H9 (cell line): Measurements from ENCODE around the gene CHTOP. TPM values are rescaled to one million over a fixed set of nuclear protein-coding genes. Genes with fewer than 3 reads are reported as not detected.

ENCODE experiments used
- DNase-seq: peaks from one replicate; pipeline ENCODE4 v3.0.0-alpha.2; 2017
- H2AFZ ChIP-seq: one replicate; pipeline ENCODE4 v1.6.1; 2013; ENCODE audit warnings: mild to moderate bottlenecking, low read length, control low read depth, moderate library complexity
- H2AK5ac ChIP-seq: 2 replicates; pipeline ENCODE4 v1.6.1; 2013; ENCODE audit warnings: low read length, control low read depth, mixed read lengths; ENCODE audit not compliant: insufficient read length
- H2BK120ac ChIP-seq: one replicate; pipeline ENCODE4 v1.6.1; 2013; ENCODE audit warnings: low read depth, mild to moderate bottlenecking, low read length, control low read depth, inconsistent platforms; ENCODE audit not compliant: poor library complexity, severe bottlenecking
- H2BK12ac ChIP-seq: 2 replicates; pipeline ENCODE4 v1.6.1; 2013; ENCODE audit warnings: low read length, control low read depth, mixed read lengths, low read depth; ENCODE audit not compliant: insufficient read length
- H2BK15ac ChIP-seq: 2 replicates; pipeline ENCODE4 v1.6.1; 2013; ENCODE audit warnings: low read depth, low read length, control low read depth
- H2BK20ac ChIP-seq: one replicate; pipeline ENCODE4 v1.6.1; 2013; ENCODE audit warnings: low read depth, mild to moderate bottlenecking, low read length, control low read depth, inconsistent platforms; ENCODE audit not compliant: poor library complexity, severe bottlenecking
- H2BK5ac ChIP-seq: 2 replicates; pipeline ENCODE4 v1.6.1; 2013; ENCODE audit warnings: low read length, control low read depth, mixed read lengths; ENCODE audit not compliant: insufficient read length
- H3K14ac ChIP-seq: 2 replicates; pipeline ENCODE4 v1.6.1; 2013; ENCODE audit warnings: low read length, control low read depth; ENCODE audit not compliant: insufficient read depth
- H3K18ac ChIP-seq: 2 replicates; pipeline ENCODE4 v1.6.1; 2013; ENCODE audit warnings: low read depth, mild to moderate bottlenecking, mixed read lengths, low read length, control low read depth; ENCODE audit not compliant: insufficient read length
- H3K23ac ChIP-seq: 2 replicates; pipeline ENCODE4 v1.6.1; 2013; ENCODE audit warnings: low read length, control low read depth, mixed read lengths, low read depth; ENCODE audit not compliant: insufficient read length
- H3K23me2 ChIP-seq: 2 replicates; pipeline ENCODE4 v1.6.1; 2013; ENCODE audit warnings: low read depth, mild to moderate bottlenecking, mixed read lengths, low read length, control low read depth; ENCODE audit not compliant: insufficient read length, poor library complexity, severe bottlenecking
- H3K27ac ChIP-seq: 2 replicates; pipeline ENCODE4 v1.5.1; 2013; ENCODE audit warnings: low read length, control low read depth, mixed read lengths, low read depth; ENCODE audit not compliant: insufficient read length
- H3K27me3 ChIP-seq: 2 replicates; pipeline ENCODE4 v1.6.1; 2013; ENCODE audit warnings: low read length, control low read depth, inconsistent platforms; ENCODE audit not compliant: insufficient read depth
- H3K4ac ChIP-seq: 2 replicates; pipeline ENCODE4 v1.6.1; 2013; ENCODE audit warnings: low read depth, mild to moderate bottlenecking, control low read depth, inconsistent platforms, low read length, moderate library complexity
- H3K4me1 ChIP-seq: 2 replicates; pipeline ENCODE4 v1.6.1; 2013; ENCODE audit warnings: low read length, control low read depth, inconsistent platforms; ENCODE audit not compliant: insufficient read depth
- H3K4me2 ChIP-seq: 2 replicates; pipeline ENCODE4 v1.6.1; 2013; ENCODE audit warnings: low read length, control low read depth, mixed read lengths; ENCODE audit not compliant: insufficient read length, insufficient read depth
- H3K56ac ChIP-seq: 2 replicates; pipeline ENCODE4 v1.6.1; 2013; ENCODE audit warnings: low read depth, mild to moderate bottlenecking, mixed read lengths, low read length, control low read depth; ENCODE audit not compliant: insufficient read length
- H3K79me1 ChIP-seq: 2 replicates; pipeline ENCODE4 v1.6.1; 2013; ENCODE audit warnings: low read depth, mild to moderate bottlenecking, moderate library complexity, low read length, control low read depth, inconsistent platforms; ENCODE audit not compliant: insufficient read depth, poor library complexity, severe bottlenecking
- H3K79me2 ChIP-seq: 2 replicates; pipeline ENCODE4 v1.6.1; 2013; ENCODE audit warnings: low read length, control low read depth, inconsistent platforms; ENCODE audit not compliant: insufficient read depth
- H3K9ac ChIP-seq: 2 replicates; pipeline ENCODE4 v1.6.1; 2013; ENCODE audit warnings: low read length, control low read depth, mixed read lengths; ENCODE audit not compliant: insufficient read length; ENCODE audit errors: extremely low read depth
- H3K9me3 ChIP-seq: one replicate; pipeline ENCODE4 v1.6.1; 2013; ENCODE audit warnings: low read depth, low read length, inconsistent platforms; ENCODE audit not compliant: control insufficient read depth
- H3T11ph ChIP-seq: one replicate; pipeline ENCODE4 v1.6.1; 2013; ENCODE audit warnings: mild to moderate bottlenecking, low read length, control low read depth, inconsistent platforms
- H4K20me1 ChIP-seq: one replicate; pipeline ENCODE4 v1.6.1; 2013; ENCODE audit not compliant: control insufficient read depth, insufficient read length, insufficient read depth
- H4K5ac ChIP-seq: 2 replicates; pipeline ENCODE4 v1.6.1; 2013; ENCODE audit warnings: low read depth, mild to moderate bottlenecking, mixed read lengths, low read length, control low read depth; ENCODE audit not compliant: insufficient read length
- H4K8ac ChIP-seq: replicated peaks from 2 replicates; pipeline ENCODE4 v1.6.1; 2013; ENCODE audit warnings: low read length, control low read depth, mixed read lengths, low read depth; ENCODE audit not compliant: insufficient read length
- H4K91ac ChIP-seq: 2 replicates; pipeline ENCODE4 v1.6.1; 2013; ENCODE audit warnings: low read depth, mild to moderate bottlenecking, moderate library complexity, mixed read lengths, low read length, control low read depth; ENCODE audit not compliant: insufficient read length
- H3K27ac Mint-ChIP-seq, 3 experiments: 2 replicates in 2 of 3; 3 replicates in 1 of 3; pipeline ENCODE4 v1.8.0; 2020 to 2021; ENCODE audit warnings: mixed read lengths in 3 of 3, mild to moderate bottlenecking in 1 of 3, moderate library complexity in 1 of 3
- H3K27me3 Mint-ChIP-seq: 2 replicates; pipeline ENCODE4 v1.8.0; 2021; ENCODE audit warnings: low read depth, mild to moderate bottlenecking, moderate library complexity, mixed read lengths
- H3K36me3 Mint-ChIP-seq, 3 experiments: 2 replicates in 2 of 3; 3 replicates in 1 of 3; pipeline ENCODE4 v1.8.0; 2020 to 2021; ENCODE audit warnings: low read depth in 3 of 3, mixed read lengths in 3 of 3; ENCODE audit not compliant: insufficient read depth in 1 of 3
- H3K4me1 Mint-ChIP-seq, 2 experiments: 2 replicates each; pipeline ENCODE4 v1.8.0; 2020; ENCODE audit warnings: mixed read lengths in 2 of 2
- H3K4me3 Mint-ChIP-seq, 2 experiments: 2 replicates in 1 of 2; 3 replicates in 1 of 2; pipeline ENCODE4 v1.8.0; 2020 to 2021; ENCODE audit warnings: mild to moderate bottlenecking in 2 of 2, mixed read lengths in 2 of 2, moderate library complexity in 1 of 2
- H3K9me3 Mint-ChIP-seq, 2 experiments: 2 replicates in 1 of 2; 3 replicates in 1 of 2; pipeline ENCODE4 v1.8.0; 2020; ENCODE audit warnings: mild to moderate bottlenecking in 2 of 2, mixed read lengths in 2 of 2, moderate library complexity in 1 of 2
- WGBS: extraction: QIAGEN DNeasy Blood & Tissue Kit; methylation state at CpG from one replicate; pipeline ENCODE4 v1.1.7; 2013; ENCODE audit warnings: missing lambda C conversion rate, low lambda C conversion rate, mixed read lengths; ENCODE audit not compliant: insufficient read length; ENCODE audit errors: extremely low coverage; 5-methylcytosine and 5-hydroxymethylcytosine counted together
- long read RNA-seq: library from polyadenylated mRNA; unstranded; transcript quantifications from one replicate; pipeline ENCODE4 v2.0.0, GENCODE V29; 2020
- total RNA-seq: library from RNA; stranded (reverse); gene quantifications from 2 replicates; pipeline ENCODE4 v1.2.1, GENCODE V29; 2021
- TF ChIP-seq, protein P1 (sequence below): fragments of 200-600 bp; sonication (generic); conservative IDR thresholded peaks from 3 replicates; pipeline ENCODE4 v1.8.0; 2021; ENCODE audit warnings: antibody characterized with exemption, mild to moderate bottlenecking

The CHTOP gene, protein sequence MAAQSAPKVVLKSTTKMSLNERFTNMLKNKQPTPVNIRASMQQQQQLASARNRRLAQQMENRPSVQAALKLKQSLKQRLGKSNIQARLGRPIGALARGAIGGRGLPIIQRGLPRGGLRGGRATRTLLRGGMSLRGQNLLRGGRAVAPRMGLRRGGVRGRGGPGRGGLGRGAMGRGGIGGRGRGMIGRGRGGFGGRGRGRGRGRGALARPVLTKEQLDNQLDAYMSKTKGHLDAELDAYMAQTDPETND
- total RNA-seq, result 126 and 129 TPM in 2 replicates
- long read RNA-seq, transcript CHTOP-203 (6 exons, 2,165 nt), result major isoform, 328 of 806 reads
- long read RNA-seq, transcript CHTOP-204 (6 exons, 2,096 nt), result minor isoform, 315 of 806 reads
- long read RNA-seq, transcript CHTOP-207 (4 exons, 1,840 nt), result minor isoform, 8 of 806 reads
- long read RNA-seq, transcript CHTOP-205 (5 exons, 1,923 nt), result minor isoform, 45 of 806 reads
- long read RNA-seq, partial matches to known transcripts, result 10 of 806 reads
- long read RNA-seq, other reads (novel, unspliced or antisense), result 97 of 806 reads

DNA sequence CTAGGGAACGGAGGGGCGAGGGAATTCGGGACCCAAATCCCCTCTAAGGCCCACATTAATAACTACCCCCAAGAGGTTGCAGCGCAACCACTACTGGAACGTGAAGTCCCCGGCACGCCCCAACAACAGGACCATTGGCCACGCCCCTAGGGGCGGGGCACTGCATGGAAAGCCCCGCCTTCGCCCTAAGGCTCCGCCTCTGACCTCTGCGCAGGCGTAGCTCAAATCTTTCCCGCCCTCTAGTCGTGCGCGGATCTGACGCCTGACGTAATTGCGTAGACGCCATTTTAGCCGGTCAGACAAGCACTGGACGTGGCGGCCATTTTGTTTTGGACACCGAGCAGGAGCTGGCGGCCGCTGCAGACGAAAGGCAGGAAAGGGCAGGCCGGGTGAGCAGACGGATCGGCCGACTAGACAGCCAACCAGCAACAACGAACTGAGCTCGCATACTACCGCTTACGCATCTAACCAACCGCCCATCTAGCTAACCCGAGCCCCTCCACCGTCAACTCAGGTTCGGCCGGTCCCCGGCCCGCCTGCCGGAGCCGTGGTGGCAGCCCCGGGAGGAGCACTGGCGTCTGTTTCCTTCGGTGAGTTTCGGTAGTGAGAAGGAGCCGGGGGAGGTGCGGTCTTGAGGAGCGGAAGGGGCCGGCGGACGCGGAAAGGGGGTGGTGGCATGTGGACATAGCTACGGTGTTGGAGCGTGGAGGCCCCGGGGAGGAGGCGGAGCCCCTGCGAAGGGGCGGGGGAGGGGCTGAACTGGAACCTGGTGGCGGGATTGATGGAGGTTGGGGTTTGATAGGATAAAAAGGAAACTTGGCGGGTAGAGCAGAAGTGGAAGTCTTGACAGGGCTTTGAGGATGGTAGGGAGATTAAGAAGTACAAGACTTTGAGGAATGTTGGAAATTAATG lies at the start of gene CHTOP:
Gene CHTOP (plus strand): TSS at position 313 of the 912 bp plus-strand sequence. CDS start 2,523 bp downstream, outside the sequence.
- Histone ChIP-seq H3K18ac (peak within 1 kb of the TSS; percentile 100), H3K79me2 (peaks cover 4% of the 10 kb centered on the region; the same call in 1 of the 2 replicates), H3K27ac (peak within 1 kb of the TSS; percentile 97), H3K14ac (peak within 1 kb of the TSS; percentile 100), H3K9ac (peak within 1 kb of the TSS; percentile 100), H2BK15ac (0 out of 2 replicates have a peak within 1 kb of the TSS, but pooled peaks have one; percentile 82), H2AK5ac (no peak within 1 kb of the TSS), H4K5ac (peak within 1 kb of the TSS; percentile 99), H4K91ac (peak within 1 kb of the TSS; percentile 98), H2BK120ac (peak within 1 kb of the TSS; percentile 99), H3K23ac (no peak within 1 kb of the TSS), H3K27me3 (no peaks in the 10 kb centered on the region), H2BK5ac (peak within 1 kb of the TSS; percentile 99), H3K4ac (peak within 1 kb of the TSS; percentile 92; the same call in 1 of the 2 replicates), H3T11ph (peak within 1 kb of the TSS; percentile 94), H2AFZ (no peak within 1 kb of the TSS), H2BK20ac (no peak within 1 kb of the TSS), H3K79me1 (no peaks in the 10 kb centered on the region), H4K8ac (peak within 1 kb of the TSS; percentile 97), H4K20me1 (no peaks in the 10 kb centered on the region), H3K23me2 (peaks cover 12% of the 10 kb centered on the region), H3K56ac (peak within 1 kb of the TSS; percentile 91), H2BK12ac (peak within 1 kb of the TSS; percentile 94), H3K9me3 (no peaks in the 10 kb centered on the region), H3K4me1 (no peaks in the 10 kb centered on the region), H3K4me2 (peak within 1 kb of the TSS; percentile 69)
- Mint-ChIP-seq H3K4me1 (peaks cover 20 to 22% of the 10 kb centered on the region in 2 experiments), H3K36me3 (peaks cover 28 to 49% (median 42%) of the 10 kb centered on the region in 3 experiments), H3K9me3 (peaks cover 0 to 3% of the 10 kb centered on the region in 2 experiments; a peak in 1 of 5 replicates), H3K4me3 (peak within 1 kb of the TSS; percentile 93 to 99), H3K27ac (peak within 1 kb of the TSS; percentile 100), H3K27me3 (no peaks in the 10 kb centered on the region)
- WGBS, result no CpG with 5 or more reads among the region's 65 CpGs
- TF ChIP-seq, protein P1, sequence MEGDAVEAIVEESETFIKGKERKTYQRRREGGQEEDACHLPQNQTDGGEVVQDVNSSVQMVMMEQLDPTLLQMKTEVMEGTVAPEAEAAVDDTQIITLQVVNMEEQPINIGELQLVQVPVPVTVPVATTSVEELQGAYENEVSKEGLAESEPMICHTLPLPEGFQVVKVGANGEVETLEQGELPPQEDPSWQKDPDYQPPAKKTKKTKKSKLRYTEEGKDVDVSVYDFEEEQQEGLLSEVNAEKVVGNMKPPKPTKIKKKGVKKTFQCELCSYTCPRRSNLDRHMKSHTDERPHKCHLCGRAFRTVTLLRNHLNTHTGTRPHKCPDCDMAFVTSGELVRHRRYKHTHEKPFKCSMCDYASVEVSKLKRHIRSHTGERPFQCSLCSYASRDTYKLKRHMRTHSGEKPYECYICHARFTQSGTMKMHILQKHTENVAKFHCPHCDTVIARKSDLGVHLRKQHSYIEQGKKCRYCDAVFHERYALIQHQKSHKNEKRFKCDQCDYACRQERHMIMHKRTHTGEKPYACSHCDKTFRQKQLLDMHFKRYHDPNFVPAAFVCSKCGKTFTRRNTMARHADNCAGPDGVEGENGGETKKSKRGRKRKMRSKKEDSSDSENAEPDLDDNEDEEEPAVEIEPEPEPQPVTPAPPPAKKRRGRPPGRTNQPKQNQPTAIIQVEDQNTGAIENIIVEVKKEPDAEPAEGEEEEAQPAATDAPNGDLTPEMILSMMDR, result no peak
- DNase-seq, result peak; percentile 98
